GM21526 (cell line): ENCODE measurements around the gene OCSTAMP.

Source experiments
- ATAC-seq: cut with Tn5 transposase; IDR thresholded peaks from one replicate; pipeline ENCODE4 v1.9.1; 2021; ENCODE audit warnings: moderate library complexity; ENCODE audit not compliant: unreplicated experiment, low FRiP score

The OCSTAMP gene

GRCh38 chr20:46554828-46555227 is 4.4 kb upstream of the OCSTAMP start:
- ATAC-seq: no peak

- no peak for ATAC-seq
These were observed 3.5 kb upstream of the OCSTAMP start for GRCh38 chr20:46553926-46554325.

GRCh38 chr20:46552460-46553420 is 2.3 kb upstream of the OCSTAMP start:
- ATAC-seq: no peak

- no peak for ATAC-seq
These were observed 1.3 kb upstream of the OCSTAMP start for GRCh38 chr20:46551522-46552381.

GRCh38 chr20:46549188-46549972 is 1.1 kb downstream of the OCSTAMP start:
- ATAC-seq: no peak

GRCh38 chr20:46548688-46549087 is 1.8 kb downstream of the OCSTAMP start:
- no peak for ATAC-seq

- no peak for ATAC-seq
These were observed 2.5 kb downstream of the OCSTAMP start for GRCh38 chr20:46547995-46548394.

- no peak for ATAC-seq
These were observed 3.5 kb downstream of the OCSTAMP start for GRCh38 chr20:46546936-46547335.

- ATAC-seq: no peak
These were observed 4.2 kb downstream of the OCSTAMP start for GRCh38 chr20:46546298-46546697.

GRCh38 chr20:46545827-46546138 is 4.7 kb downstream of the OCSTAMP start:
- ATAC-seq: no peak

GRCh38 chr20:46545077-46545826 is 5.2 kb downstream of the OCSTAMP start:
- ATAC-seq: no peak

GRCh38 chr20:46544576-46544975 is 5.9 kb downstream of the OCSTAMP start:
- no peak for ATAC-seq

GRCh38 chr20:46543959-46544358 is 6.5 kb downstream of the OCSTAMP start:
- ATAC-seq: no peak

- no peak for ATAC-seq
These were observed 7.4 kb downstream of the OCSTAMP start for GRCh38 chr20:46543033-46543432.

- no peak for ATAC-seq
These were observed 9.1 kb downstream of the OCSTAMP start for GRCh38 chr20:46541229-46541935.

- ATAC-seq: no peak
These were observed 11.3 kb downstream of the OCSTAMP start for GRCh38 chr20:46539113-46539512.

- ATAC-seq: no peak
These were observed 19.8 kb downstream of the OCSTAMP start for GRCh38 chr20:46530640-46531039.

- ATAC-seq: no peak
These were observed 26.6 kb downstream of the OCSTAMP start for GRCh38 chr20:46523696-46524328.

- no peak for ATAC-seq
These were observed 27.3 kb downstream of the OCSTAMP start for GRCh38 chr20:46523108-46523507.
